Measurements from ENCODE around the gene DGCR2. TPM values are rescaled to one million over a fixed set of nuclear protein-coding genes. Genes with fewer than 3 reads are reported as not detected.

The DGCR2 gene
- total RNA-seq, 4 donors from 2014 or later, result 44.1 to 76.5 (median 56.3) TPM

GRCh38 chr22:19064354-19065054 lies 57.7 kb downstream of the DGCR2 start:
- Histone ChIP-seq H3K36me3 (peaks cover 0 to 99% of the 10 kb centered on the region in 2 donors), H3K9me3 (no peaks in the 10 kb centered on the region), H3K4me3 (no peak overlapping the region), H3K4me1 (no peaks in the 10 kb centered on the region), H3K27ac (no peak overlapping the region), H3K27me3 (no peaks in the 10 kb centered on the region)
- WGBS, 2 donors (ENCODE audit: low coverage in 1 of 2), result 100% methylated on average over 1 of the region's 19 CpGs; no CpG with 5 or more reads in 1 of the 2 donors
- TF ChIP-seq POLR2AphosphoS5 (IDR thresholded peaks at IDR 0.05) (no peak), POLR2A (IDR thresholded peaks at IDR 0.05) (no peak), EP300 (IDR thresholded peaks at IDR 0.05) (no peak), CTCF (IDR thresholded peaks at IDR 0.05) (no peak)
- ATAC-seq, result no peak

GRCh38 chr22:19063581-19064353 lies 58.4 kb downstream of the DGCR2 start:
- no peak overlapping the region for H3K27ac ChIP-seq
- WGBS, 2 donors (ENCODE audit: low coverage in 1 of 2), result 58 to 79% methylated on average over 2 of the region's 8 CpGs
- no peaks in the 10 kb centered on the region for H3K9me3 ChIP-seq
- no peak for ATAC-seq
- no peak for TF ChIP-seq EP300 (IDR thresholded peaks at IDR 0.05)
- TF ChIP-seq CTCF (IDR thresholded peaks at IDR 0.05), result no peak
- no peak for TF ChIP-seq POLR2A (IDR thresholded peaks at IDR 0.05)
- TF ChIP-seq POLR2AphosphoS5 (IDR thresholded peaks at IDR 0.05), result no peak
- peaks cover 0 to 100% of the 10 kb centered on the region in 2 donors for H3K36me3 ChIP-seq
- no peaks in the 10 kb centered on the region for H3K4me1 ChIP-seq
- no peak overlapping the region for H3K4me3 ChIP-seq
- no peaks in the 10 kb centered on the region for H3K27me3 ChIP-seq

- Histone ChIP-seq H3K27me3 (no peaks in the 10 kb centered on the region), H3K27ac (no peak overlapping the region), H3K9me3 (no peaks in the 10 kb centered on the region), H3K4me1 (no peaks in the 10 kb centered on the region), H3K4me3 (no peak overlapping the region), H3K36me3 (peaks cover 0 to 100% of the 10 kb centered on the region in 2 donors)
- no peak for TF ChIP-seq POLR2AphosphoS5 (IDR thresholded peaks at IDR 0.05)
- no peak for TF ChIP-seq POLR2A (IDR thresholded peaks at IDR 0.05)
- ATAC-seq, result no peak
- 100% methylated on average over 3 of the region's 8 CpGs; no CpG with 5 or more reads in 1 of the 2 donors for WGBS, 2 donors (ENCODE audit: low coverage in 1 of 2)
Measured at GRCh38 chr22:19062943-19063308, 59.3 kb downstream of the DGCR2 start.

GRCh38 chr22:19062139-19062942 lies 59.9 kb downstream of the DGCR2 start:
- H3K36me3 ChIP-seq, result peaks cover 0 to 100% of the 10 kb centered on the region in 2 donors
- WGBS, 2 donors (ENCODE audit: low coverage in 1 of 2), result 45 to 56% methylated on average over 7 to 11 of the region's 12 CpGs

More at GRCh38 chr22:19062139-19062942, 59.9 kb downstream of the DGCR2 start:
- Histone ChIP-seq H3K9me3 (no peaks in the 10 kb centered on the region), H3K4me1 (no peaks in the 10 kb centered on the region), H3K4me3 (no peak overlapping the region), H3K27ac (no peak overlapping the region), H3K27me3 (no peaks in the 10 kb centered on the region)
- no peak for ATAC-seq
- TF ChIP-seq EP300 (IDR thresholded peaks at IDR 0.05) (no peak), POLR2A (IDR thresholded peaks at IDR 0.05) (no peak), POLR2AphosphoS5 (IDR thresholded peaks at IDR 0.05) (no peak), CTCF (IDR thresholded peaks at IDR 0.05) (no peak)
